Kidney (tissue), 14 donors: Measurements from ENCODE around the gene DTX1. TPM values are rescaled to one million over a fixed set of nuclear protein-coding genes. Genes with fewer than 3 reads are reported as not detected.

Experiments
- DNase-seq, 5 donors: peaks; one replicate each; pipeline ENCODE4 v3.0.0-alpha.2; 2013 to 2020
- FAIRE-seq: peaks from 2 replicates; lab custom pipeline; 2012; peaks lifted over from hg19 to GRCh38; lab: Jason Lieb, UNC
- H3K27ac ChIP-seq, 2 donors: one replicate each; pipeline ENCODE4 v1.7.0; 2013; ENCODE audit warnings: low read depth in 2 of 2, low read length in 2 of 2, inconsistent platforms in 1 of 2
- H3K27me3 ChIP-seq: one replicate; pipeline ENCODE4 v1.7.1; 2013; ENCODE audit warnings: low read length, inconsistent platforms; ENCODE audit not compliant: control insufficient read depth, insufficient read depth
- H3K36me3 ChIP-seq, 3 donors: one replicate each; pipeline versions ENCODE4 v1.7.0 to v1.7.1; 2013; ENCODE audit warnings: low read length in 3 of 3, control low read depth in 1 of 3, inconsistent platforms in 1 of 3; ENCODE audit not compliant: insufficient read depth in 3 of 3, control insufficient read depth in 2 of 3
- H3K4me1 ChIP-seq, 3 donors: one replicate each; pipeline versions ENCODE4 v1.7.0 to v1.7.1; 2013; ENCODE audit warnings: low read length in 3 of 3, inconsistent platforms in 1 of 3, low read depth in 1 of 3; ENCODE audit not compliant: control insufficient read depth in 2 of 3, insufficient read depth in 2 of 3
- H3K4me3 ChIP-seq, 3 donors: one replicate each; pipeline versions ENCODE4 v1.7.0 to v1.8.1; 2013; ENCODE audit warnings: low read length in 3 of 3, control low read depth in 1 of 3, inconsistent platforms in 1 of 3
- H3K9ac ChIP-seq, 3 donors: one replicate each; pipeline versions ENCODE4 v1.7.0 to v1.7.1; 2013; ENCODE audit warnings: low read length in 3 of 3, control low read depth in 1 of 3, inconsistent platforms in 1 of 3
- H3K9me3 ChIP-seq, 3 donors: one replicate each; pipeline versions ENCODE4 v1.7.0 to v1.7.1; 2013; ENCODE audit warnings: low read length in 3 of 3, control low read depth in 1 of 3, inconsistent platforms in 1 of 3; ENCODE audit not compliant: control insufficient read depth in 2 of 3, insufficient read depth in 1 of 3
- intact Hi-C: fragments of 100-400 bp; cut with DNase I; formaldehyde crosslinking; loops from one replicate; pipeline ENCODE4 v1.11.1; 2022
- polyA plus RNA-seq: library from polyadenylated mRNA; stranded (reverse); fragments of 350-450 nt; fragmentation: Illumina TruSeq; extraction: RNeasy Lipid Tissue Mini Kit (QIAGEN cat#74804); gene quantifications from one replicate; pipeline ENCODE4 v1.2.3, GENCODE V29; 2014; ENCODE audit warnings: low read depth, low replicate concordance; ENCODE audit not compliant: insufficient read depth
- total RNA-seq: library from RNA; stranded (reverse); fragmentation: NEBNext Ultra II Directional; extraction: Animal tissue kit (Norgen Biotek cat#: 25700); gene quantifications from one replicate; pipeline ENCODE4 v1.2.1, GENCODE V29; 2021
- TF ChIP-seq, protein P1 (sequence below): IDR thresholded peaks from 3 replicates; pipeline ENCODE4 v1.5.1; 2012; ENCODE audit warnings: mild to moderate bottlenecking, moderate library complexity, borderline replicate concordance; ENCODE audit not compliant: insufficient read depth; ENCODE audit errors: extremely low read depth
- donor health status: control.
- donor health status: control.
- donor health status: control.
- donor health status: control.
- donor health status: control.
- donor health status: DM: yes; HTN: yes; CAD: no.
- donor health status: Normal renal cell carcinoma (clear cell type).

DTX1 gene
- total and polyA plus RNA-seq, 2 donors from 2014 or later = 4.9 to 7.3 TPM

- no peak overlapping the region for H3K27ac ChIP-seq
- DNase-seq (no peak), FAIRE-seq (no peak)
- no peaks in the 10 kb centered on the region for H3K9me3 ChIP-seq
- no peak overlapping the region for H3K9ac ChIP-seq
- peaks cover 0 to 4% (median 0%) of the 10 kb centered on the region in 3 donors for H3K4me1 ChIP-seq
- no peak overlapping the region for H3K4me3 ChIP-seq
- TF ChIP-seq, protein P1, sequence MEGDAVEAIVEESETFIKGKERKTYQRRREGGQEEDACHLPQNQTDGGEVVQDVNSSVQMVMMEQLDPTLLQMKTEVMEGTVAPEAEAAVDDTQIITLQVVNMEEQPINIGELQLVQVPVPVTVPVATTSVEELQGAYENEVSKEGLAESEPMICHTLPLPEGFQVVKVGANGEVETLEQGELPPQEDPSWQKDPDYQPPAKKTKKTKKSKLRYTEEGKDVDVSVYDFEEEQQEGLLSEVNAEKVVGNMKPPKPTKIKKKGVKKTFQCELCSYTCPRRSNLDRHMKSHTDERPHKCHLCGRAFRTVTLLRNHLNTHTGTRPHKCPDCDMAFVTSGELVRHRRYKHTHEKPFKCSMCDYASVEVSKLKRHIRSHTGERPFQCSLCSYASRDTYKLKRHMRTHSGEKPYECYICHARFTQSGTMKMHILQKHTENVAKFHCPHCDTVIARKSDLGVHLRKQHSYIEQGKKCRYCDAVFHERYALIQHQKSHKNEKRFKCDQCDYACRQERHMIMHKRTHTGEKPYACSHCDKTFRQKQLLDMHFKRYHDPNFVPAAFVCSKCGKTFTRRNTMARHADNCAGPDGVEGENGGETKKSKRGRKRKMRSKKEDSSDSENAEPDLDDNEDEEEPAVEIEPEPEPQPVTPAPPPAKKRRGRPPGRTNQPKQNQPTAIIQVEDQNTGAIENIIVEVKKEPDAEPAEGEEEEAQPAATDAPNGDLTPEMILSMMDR = no peak
- H3K36me3 ChIP-seq = no peaks in the 10 kb centered on the region
- H3K27me3 ChIP-seq = no peaks in the 10 kb centered on the region
- intact Hi-C loops = no loop called here
Observed at GRCh38 chr12:113039911-113040445, 16.6 kb upstream of the DTX1 start.

GRCh38 chr12:113040722-113041171 lies 15.8 kb upstream of the DTX1 start:
- Histone ChIP-seq H3K36me3 (no peaks in the 10 kb centered on the region), H3K9me3 (no peaks in the 10 kb centered on the region), H3K27ac (no peak overlapping the region), H3K9ac (no peak overlapping the region), H3K4me3 (no peak overlapping the region), H3K4me1 (peaks cover 0 to 4% (median 0%) of the 10 kb centered on the region in 3 donors), H3K27me3 (no peaks in the 10 kb centered on the region)
- DNase-seq (peak in 1 of 5 donors; percentile 84), FAIRE-seq (no peak)
- intact Hi-C loops = no loop called here
- TF ChIP-seq, protein P1 = no peak

DNA sequence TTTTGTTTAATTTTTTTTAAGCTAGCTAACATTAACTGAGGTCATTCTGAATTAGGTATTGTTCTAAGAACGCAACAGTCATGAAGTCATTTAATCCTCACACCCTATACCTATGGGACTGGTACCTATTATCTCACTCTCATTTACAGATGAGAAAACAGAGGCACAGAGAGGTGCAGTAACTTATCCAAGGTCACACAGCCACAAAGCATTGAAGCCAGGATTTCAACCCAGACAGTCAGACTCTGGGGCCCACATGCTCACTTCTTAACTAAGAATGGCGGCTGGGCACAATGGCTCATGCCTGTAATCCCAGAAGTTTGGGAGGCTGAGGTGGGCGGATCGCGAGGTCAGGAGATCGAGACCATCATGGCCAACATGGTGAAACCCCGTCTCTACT lies 15.0 kb upstream of the DTX1 start:
- FAIRE-seq (no peak), DNase-seq (no peak)
- TF ChIP-seq, protein P1 = no peak
- Histone ChIP-seq H3K9me3 (no peaks in the 10 kb centered on the region), H3K36me3 (no peaks in the 10 kb centered on the region), H3K27me3 (no peaks in the 10 kb centered on the region), H3K4me1 (peaks cover 0 to 4% (median 0%) of the 10 kb centered on the region in 3 donors), H3K9ac (no peak overlapping the region), H3K4me3 (no peak overlapping the region), H3K27ac (no peak overlapping the region)
- intact Hi-C loops = no loop called here

GRCh38 chr12:113043240-113043639 lies 13.3 kb upstream of the DTX1 start:
- H3K27ac ChIP-seq = no peak overlapping the region
- no peak for FAIRE-seq
- H3K4me1 ChIP-seq = peaks cover 0 to 4% (median 0%) of the 10 kb centered on the region in 3 donors
- TF ChIP-seq, protein P1 = no peak
- no peaks in the 10 kb centered on the region for H3K9me3 ChIP-seq
- intact Hi-C loops = no loop called here
- H3K27me3 ChIP-seq = no peaks in the 10 kb centered on the region
- H3K36me3 ChIP-seq = no peaks in the 10 kb centered on the region
- no peak overlapping the region for H3K9ac ChIP-seq
- DNase-seq = no peak
- no peak overlapping the region for H3K4me3 ChIP-seq
